Placental pericyte (primary cell): ENCODE measurements around the gene ACBD4. TPM values are rescaled to one million over a fixed set of nuclear protein-coding genes. Genes with fewer than 3 reads are reported as not detected.

Source experiments
- small RNA-seq: library from RNA; depleted of rRNA; stranded (forward); fragments of <200 nt; gene quantifications from one replicate; pipeline ENCODE3, GENCODE V24; 2012; ENCODE audit warnings: low replicate concordance
- total RNA-seq: library from RNA; depleted of rRNA; stranded (reverse); fragments of >200 nt; gene quantifications from 2 replicates; pipeline ENCODE4 v1.2.3, GENCODE V29; 2012

ACBD4 gene
- total RNA-seq: 2.9 and 7.4 TPM in 2 replicates

DNA sequence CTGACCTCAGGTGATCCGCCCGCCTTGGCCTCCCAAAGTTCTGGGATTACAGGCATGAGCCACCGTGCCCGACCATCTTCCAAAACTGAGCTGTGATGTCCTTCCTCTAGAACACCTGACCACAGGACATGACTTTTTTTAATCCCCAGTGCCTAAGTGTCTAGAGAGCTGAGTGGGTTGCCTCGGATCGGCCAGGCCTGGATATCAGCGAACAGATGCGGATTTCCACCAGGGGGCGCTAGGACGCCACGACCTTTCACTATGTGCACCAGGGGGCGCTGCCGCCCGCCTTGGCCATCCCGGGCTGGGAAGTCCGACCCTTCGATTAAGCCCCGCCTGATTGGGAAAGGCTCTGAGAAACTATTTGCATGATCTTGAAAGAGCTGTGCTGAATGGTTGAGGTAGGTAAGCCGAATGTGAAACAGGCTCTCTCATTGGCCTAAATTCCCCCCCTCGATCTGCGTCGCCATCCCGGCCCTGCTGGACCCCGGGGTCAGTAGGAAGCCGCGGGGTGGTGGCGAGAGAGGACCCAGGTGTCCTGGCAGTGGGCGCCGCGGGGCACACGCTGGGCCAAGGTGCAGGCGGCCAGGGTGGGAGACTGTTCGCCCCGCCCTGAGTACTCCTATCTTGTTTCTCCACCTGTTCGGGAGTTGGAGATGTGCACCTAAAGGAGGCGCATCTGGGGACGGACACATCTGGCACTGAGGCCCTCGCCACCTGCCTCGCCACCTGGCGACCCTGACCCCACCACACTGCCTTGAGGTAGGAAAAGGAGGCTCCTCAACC, at the start of gene ACBD4:
ACBD4 (plus strand) TSS at position 496 of the 786 bp plus-strand sequence. CDS start 458 bp downstream, outside the sequence.

GRCh38 chr17:45132320-45132571, 3.2 kb upstream of the ACBD4 start, which contains the start of gene PLCD3:
Gene PLCD3, minus strand, starts transcription at chr17:45132515. Its CDS starts 105 bp downstream, at chr17:45132410.

DNA sequence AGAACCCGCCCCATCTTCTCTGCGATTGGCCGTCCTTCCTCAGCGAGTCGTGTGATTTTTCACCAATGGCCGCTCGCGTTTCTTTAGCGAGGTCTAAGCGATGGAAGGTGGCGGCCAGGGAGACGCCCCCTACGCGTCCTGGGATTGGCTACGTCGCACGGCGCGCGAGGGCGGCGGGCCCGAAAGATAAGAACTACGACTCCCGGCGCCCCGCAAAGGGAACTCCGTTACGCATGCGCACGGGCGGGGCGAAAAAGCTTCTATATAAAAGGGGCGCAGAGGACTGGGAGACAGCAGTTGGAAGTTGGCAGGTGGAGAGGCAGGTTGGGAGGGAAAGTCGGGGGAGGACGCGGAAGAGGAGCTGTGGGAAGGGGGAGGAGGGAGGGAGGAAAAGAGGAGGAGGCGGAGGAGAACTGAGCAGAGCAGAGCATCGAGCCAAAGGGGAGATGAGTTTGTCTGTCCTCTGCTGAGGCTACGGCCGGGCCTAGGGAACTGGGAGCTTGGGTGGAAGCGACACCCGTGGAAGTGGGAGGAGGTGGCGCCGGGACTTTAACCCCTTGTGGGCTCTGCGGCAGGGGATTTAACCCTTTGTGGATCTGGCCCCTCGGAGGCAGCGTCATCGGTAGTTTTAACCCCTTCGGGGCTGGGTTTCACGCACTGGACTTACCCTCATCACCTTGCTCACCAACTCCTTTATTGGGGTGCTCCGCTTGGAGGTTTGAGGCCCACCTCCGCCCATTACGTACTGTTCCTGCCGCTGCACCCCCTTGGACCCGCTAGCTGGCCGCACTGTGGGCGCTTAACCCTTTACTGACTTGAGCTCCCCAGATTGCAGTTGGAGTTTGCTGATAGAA, 12.9 kb downstream of the ACBD4 start, which contains the start of gene HEXIM1:
HEXIM1 (plus strand) TSS at position 293 of the 854 bp plus-strand sequence. CDS start 716 bp downstream, outside the sequence.

GRCh38 chr17:45161288-45162024, 26.0 kb downstream of the ACBD4 start, which contains the start of gene HEXIM2:
Gene HEXIM2, plus strand, starts transcription at chr17:45161875. Its CDS starts 919 bp downstream, at chr17:45162794.

Small RNAs within 50 kb of the gene (small RNA-seq; reads per million reads assigned to genes)
- not detected for gene MIR6784

Other genes starting within 250 kb of the ACBD4 start
- gene EFTUD2, start 236.2 kb upstream of the ACBD4 start, total RNA-seq: 135 and 147 TPM in 2 replicates
- gene GFAP, start 220.2 kb upstream of the ACBD4 start, total RNA-seq: 0.57 and 1.1 TPM in 2 replicates
- 1.3 and 19.8 TPM in 2 replicates for gene KIF18B, start 187.9 kb upstream of the ACBD4 start, total RNA-seq
- 0.29 TPM in 1 of 2 replicates, not detected in the other for gene C1QL1, start 167.4 kb upstream of the ACBD4 start, total RNA-seq
- 43.8 and 60.7 TPM in 2 replicates for gene DCAKD, start 84.1 kb upstream of the ACBD4 start, total RNA-seq
- 96.7 and 154 TPM in 2 replicates for gene NMT1, start 74.4 kb upstream of the ACBD4 start, total RNA-seq
- gene PLCD3, start 3.2 kb upstream of the ACBD4 start, total RNA-seq: 47.0 and 114 TPM in 2 replicates
- 12.2 and 13.1 TPM in 2 replicates for gene HEXIM1, start 12.8 kb downstream of the ACBD4 start, total RNA-seq
- 4.2 and 9.8 TPM in 2 replicates for gene HEXIM2, start 26.2 kb downstream of the ACBD4 start, total RNA-seq
- 15.6 and 45.3 TPM in 2 replicates for gene FMNL1, start 86.2 kb downstream of the ACBD4 start, total RNA-seq
- not detected in 2 replicates for gene SPATA32, start 126.4 kb downstream of the ACBD4 start, total RNA-seq
- 2.2 and 3.0 TPM in 2 replicates for gene MAP3K14, start 181.3 kb downstream of the ACBD4 start, total RNA-seq